BJ (cell line): Measurements from ENCODE around the gene TMEM273. TPM values are rescaled to one million over a fixed set of nuclear protein-coding genes. Genes with fewer than 3 reads are reported as not detected.
A peak's percentile ranks its signal among the peaks of the same experiment; 100 is the strongest.

Experiments used
- CTCF ChIA-PET: fragments of 350-600 bp; formaldehyde crosslinking; extraction: SDS; loops from one replicate; lab custom pipeline; 2021; ENCODE audit warnings: antibody characterized with exemption, inconsistent platforms; lab: Yijun Ruan, JAX
- POLR2A ChIA-PET: fragments of 300-600 bp; sonication (Branson Sonifier 250); formaldehyde crosslinking; extraction: SDS; loops from one replicate; lab custom pipeline; 2021; ENCODE audit warnings: antibody characterized with exemption; lab: Charles Lee
- DNase-seq: peaks from one replicate; pipeline ENCODE4 v3.0.0-alpha.2; 2011; ENCODE audit warnings: low read depth
- H3K27me3 ChIP-seq: 2 replicates; pipeline ENCODE4 v1.6.0; 2011; ENCODE audit warnings: low read length; ENCODE audit not compliant: control insufficient read depth, insufficient read depth
- H3K36me3 ChIP-seq: 2 replicates; pipeline ENCODE4 v1.5.1; 2011; ENCODE audit warnings: low read length; ENCODE audit not compliant: control insufficient read depth, insufficient read depth
- H3K4me3 ChIP-seq: 2 replicates; pipeline ENCODE4 v1.5.1; 2011; ENCODE audit warnings: low read depth, mild to moderate bottlenecking, control low read depth, low read length
- CTCF ChIP-seq: IDR thresholded peaks from 2 replicates; pipeline ENCODE4 v1.5.1; 2011; ENCODE audit warnings: low read depth, mild to moderate bottlenecking, control low read depth, inconsistent platforms, low read length, moderate library complexity; ENCODE audit not compliant: insufficient read depth
- polyA plus RNA-seq: library from polyadenylated mRNA; depleted of rRNA; stranded (reverse); fragments of >200 nt; gene quantifications from 2 replicates; pipeline ENCODE4 v1.2.3, GENCODE V29; 2011

TMEM273 gene
- polyA plus RNA-seq, 1 experiment = not detected

- DNase-seq = no peak
- POLR2A ChIA-PET = no interaction called here
- H3K4me3 ChIP-seq = no peak overlapping the region
- H3K36me3 ChIP-seq = no peaks in the 10 kb centered on the region
- CTCF ChIA-PET = no interaction called here
- no peak for TF ChIP-seq CTCF
- H3K27me3 ChIP-seq = no peaks in the 10 kb centered on the region; the same call in 1 of the 2 replicates
Observed at GRCh38 chr10:49117376-49118070, 70.7 kb downstream of the TMEM273 start.

GRCh38 chr10:49116509-49117375 is 71.4 kb downstream of the TMEM273 start:
- ChIA-PET CTCF (interaction anchor here (0.7 kb wide), 1 partner anchor 11 kb away, joined by 3 read pairs; no protein-coding TSS in a partner anchor), POLR2A (no interaction called here)
- no peak overlapping the region for H3K4me3 ChIP-seq
- no peak for DNase-seq
- TF ChIP-seq CTCF = no peak
- H3K36me3 ChIP-seq = no peaks in the 10 kb centered on the region
- H3K27me3 ChIP-seq = no peaks in the 10 kb centered on the region; the same call in 1 of the 2 replicates

GRCh38 chr10:49115796-49116508 is 72.2 kb downstream of the TMEM273 start:
- POLR2A ChIA-PET = no interaction called here
- no peak for DNase-seq
- Histone ChIP-seq H3K4me3 (peak overlapping the region; percentile 59), H3K27me3 (no peaks in the 10 kb centered on the region; the same call in 1 of the 2 replicates), H3K36me3 (no peaks in the 10 kb centered on the region; the same call in none of the 2 replicates)
- no peak for TF ChIP-seq CTCF
- CTCF ChIA-PET = interaction anchor here (0.7 kb wide), 1 partner anchor 10 kb away, joined by 3 read pairs; no protein-coding TSS in a partner anchor

GRCh38 chr10:49115015-49115795 is 73.0 kb downstream of the TMEM273 start, which contains the start of gene VSTM4:
VSTM4 (minus strand) TSS chr10:49115522; CDS start chr10:49115485, 37 bp downstream.
- Histone ChIP-seq H3K4me3 (peak within 1 kb of the TSS; percentile 59), H3K36me3 (no peaks in the 10 kb centered on the region; the same call in none of the 2 replicates), H3K27me3 (no peaks in the 10 kb centered on the region; the same call in 1 of the 2 replicates)
- ChIA-PET POLR2A (no interaction called here), CTCF (interaction anchor here (1.8 kb wide), 1 partner anchor 459 kb away, joined by 7 read pairs; no protein-coding TSS in a partner anchor)
- no peak for DNase-seq
- TF ChIP-seq CTCF = no peak
